Activated naive CD8-positive, alpha-beta T cell treated with anti-CD3 and anti-CD28 coated beads, Interleukin-2, amount 10 ng/mL, durations not matched to agents 7 days and 5 days (primary cell): ENCODE data around the gene ZSCAN30. TPM values are rescaled to one million over a fixed set of nuclear protein-coding genes. Genes with fewer than 3 reads are reported as not detected.

ENCODE experiments used
- ATAC-seq: fragments of 150-1000 bp; cut with Tn5 transposase; one replicate; pipeline ENCODE4 v1.10.0; 2021; ENCODE audit warnings: low read depth, moderate library complexity
- POLR2A ChIA-PET: fragments of 350-600 bp; sonication (Branson Sonifier 250); formaldehyde crosslinking; loops from one replicate; lab custom pipeline; 2021; ENCODE audit warnings: antibody characterized with exemption; lab: Charles Lee
- DNase-seq: peaks from one replicate; pipeline ENCODE4 v3.0.0; 2021
- H3K27ac Mint-ChIP-seq: one replicate; pipeline ENCODE4 v1.8.0; 2022; ENCODE audit warnings: mild to moderate bottlenecking, mixed read lengths
- H3K27me3 Mint-ChIP-seq: one replicate; pipeline ENCODE4 v1.8.0; 2022; ENCODE audit warnings: mild to moderate bottlenecking, moderate library complexity, mixed read lengths
- H3K36me3 Mint-ChIP-seq: one replicate; pipeline ENCODE4 v1.8.0; 2021; ENCODE audit warnings: mild to moderate bottlenecking, mixed read lengths
- H3K4me1 Mint-ChIP-seq: one replicate; pipeline ENCODE4 v1.8.0; 2021; ENCODE audit warnings: mixed read lengths
- H3K4me3 Mint-ChIP-seq: one replicate; pipeline ENCODE4 v1.8.0; 2022; ENCODE audit warnings: mild to moderate bottlenecking, moderate library complexity, mixed read lengths
- H3K9me3 Mint-ChIP-seq: one replicate; pipeline ENCODE4 v1.8.0; 2021; ENCODE audit warnings: mixed read lengths
- total RNA-seq, 2 experiments: library from RNA; stranded (reverse); gene quantifications; one replicate each; pipeline ENCODE4 v1.2.3, GENCODE V29; 2021

ZSCAN30 gene
- total RNA-seq, 2 experiments from 2014 or later = 18.8 to 23.5 TPM

- H3K9me3 Mint-ChIP-seq = peaks cover 51% of the 10 kb centered on the region
- peaks cover 83% of the 10 kb centered on the region for H3K36me3 Mint-ChIP-seq
- no peaks in the 10 kb centered on the region for H3K4me1 Mint-ChIP-seq
- no peak for DNase-seq
- no peaks in the 10 kb centered on the region for H3K27me3 Mint-ChIP-seq
- POLR2A ChIA-PET = no interaction called here
- no peak for ATAC-seq
- H3K4me3 Mint-ChIP-seq = no peak overlapping the region
- H3K27ac Mint-ChIP-seq = no peak overlapping the region
Measured at GRCh38 chr18:35303610-35304009, 13.6 kb upstream of the ZSCAN30 start.

- peaks cover 25% of the 10 kb centered on the region for H3K9me3 Mint-ChIP-seq
- H3K27me3 Mint-ChIP-seq = no peaks in the 10 kb centered on the region
- H3K27ac Mint-ChIP-seq = no peak overlapping the region
- peaks cover 23% of the 10 kb centered on the region for H3K4me1 Mint-ChIP-seq
- H3K4me3 Mint-ChIP-seq = no peak overlapping the region
- peaks cover 86% of the 10 kb centered on the region for H3K36me3 Mint-ChIP-seq
- no peak for DNase-seq
- POLR2A ChIA-PET = no interaction called here
- no peak for ATAC-seq
Measured at GRCh38 chr18:35296060-35296459, 6.0 kb upstream of the ZSCAN30 start.

GRCh38 chr18:35291166-35291565, 1.1 kb upstream of the ZSCAN30 start:
- peak overlapping the region; percentile 88 for H3K27ac Mint-ChIP-seq
- H3K4me3 Mint-ChIP-seq = peak overlapping the region; percentile 99

GRCh38 chr18:35289727-35290093, 319 bp downstream of the ZSCAN30 start:
- Mint-ChIP-seq H3K4me1 (peaks cover 35% of the 10 kb centered on the region), H3K36me3 (peaks cover 67% of the 10 kb centered on the region), H3K4me3 (peak overlapping the region; percentile 99), H3K27me3 (no peaks in the 10 kb centered on the region), H3K27ac (peak overlapping the region; percentile 88), H3K9me3 (peaks cover 14% of the 10 kb centered on the region)
- ATAC-seq (peak; percentile 35), DNase-seq (no peak)
- POLR2A ChIA-PET = interaction anchor here (0.7 to 2.3 kb wide), 14 partner anchors 15 to 839 kb away, joined by 3 to 21 read pairs (median 4); partner anchors contain the start of genes INO80C, RMP24, SLC39A6 and ZNF24

More at GRCh38 chr18:35291166-35291565, 1.1 kb upstream of the ZSCAN30 start:
- Mint-ChIP-seq H3K4me1 (peaks cover 37% of the 10 kb centered on the region), H3K36me3 (peaks cover 70% of the 10 kb centered on the region), H3K27me3 (no peaks in the 10 kb centered on the region), H3K9me3 (peaks cover 13% of the 10 kb centered on the region)
- DNase-seq = no peak
- ATAC-seq = no peak
- POLR2A ChIA-PET = interaction anchor here (0.6 kb wide), 1 partner anchor 51 kb away, joined by 3 read pairs; no protein-coding TSS in a partner anchor

GRCh38 chr18:35289293-35289692, 736 bp downstream of the ZSCAN30 start:
- H3K4me3 Mint-ChIP-seq = peak overlapping the region; percentile 99
- H3K27me3 Mint-ChIP-seq = no peaks in the 10 kb centered on the region
- H3K9me3 Mint-ChIP-seq = peaks cover 14% of the 10 kb centered on the region
- H3K36me3 Mint-ChIP-seq = peaks cover 66% of the 10 kb centered on the region
- no peak for DNase-seq
- POLR2A ChIA-PET = interaction anchor here (0.8 to 2.3 kb wide), 10 partner anchors 15 to 839 kb away, joined by 3 to 21 read pairs (median 4); partner anchors contain the start of genes INO80C, RMP24, SLC39A6 and ZNF24
- no peak for ATAC-seq
- peaks cover 33% of the 10 kb centered on the region for H3K4me1 Mint-ChIP-seq
- peak overlapping the region; percentile 88 for H3K27ac Mint-ChIP-seq

GRCh38 chr18:35284841-35285240, 5.2 kb downstream of the ZSCAN30 start:
- peaks cover 19% of the 10 kb centered on the region for H3K9me3 Mint-ChIP-seq
- ATAC-seq = no peak
- no peak for DNase-seq
- no peaks in the 10 kb centered on the region for H3K27me3 Mint-ChIP-seq
- POLR2A ChIA-PET = no interaction called here
- no peak overlapping the region for H3K4me3 Mint-ChIP-seq
- H3K36me3 Mint-ChIP-seq = peaks cover 71% of the 10 kb centered on the region
- H3K27ac Mint-ChIP-seq = no peak overlapping the region
- peaks cover 12% of the 10 kb centered on the region for H3K4me1 Mint-ChIP-seq

GRCh38 chr18:35283923-35284794, 5.9 kb downstream of the ZSCAN30 start:
- no peak for ATAC-seq
- H3K36me3 Mint-ChIP-seq = peaks cover 67% of the 10 kb centered on the region
- peaks cover 24% of the 10 kb centered on the region for H3K9me3 Mint-ChIP-seq
- no peak for DNase-seq
- no peak overlapping the region for H3K27ac Mint-ChIP-seq
- POLR2A ChIA-PET = no interaction called here
- peaks cover 9% of the 10 kb centered on the region for H3K4me1 Mint-ChIP-seq
- H3K4me3 Mint-ChIP-seq = no peak overlapping the region
- no peaks in the 10 kb centered on the region for H3K27me3 Mint-ChIP-seq

- peaks cover 6% of the 10 kb centered on the region for H3K4me1 Mint-ChIP-seq
- POLR2A ChIA-PET = no interaction called here
- no peak overlapping the region for H3K27ac Mint-ChIP-seq
- ATAC-seq (no peak), DNase-seq (no peak)
- no peaks in the 10 kb centered on the region for H3K27me3 Mint-ChIP-seq
- no peak overlapping the region for H3K4me3 Mint-ChIP-seq
- peaks cover 67% of the 10 kb centered on the region for H3K36me3 Mint-ChIP-seq
- H3K9me3 Mint-ChIP-seq = peaks cover 31% of the 10 kb centered on the region
Measured at GRCh38 chr18:35282353-35282752, 7.7 kb downstream of the ZSCAN30 start.

GRCh38 chr18:35278969-35279368, 11.1 kb downstream of the ZSCAN30 start:
- Mint-ChIP-seq H3K9me3 (peaks cover 30% of the 10 kb centered on the region), H3K36me3 (peaks cover 54% of the 10 kb centered on the region), H3K4me1 (no peaks in the 10 kb centered on the region), H3K4me3 (no peak overlapping the region), H3K27ac (no peak overlapping the region), H3K27me3 (no peaks in the 10 kb centered on the region)
- POLR2A ChIA-PET = no interaction called here
- ATAC-seq (no peak), DNase-seq (no peak)

GRCh38 chr18:35278085-35278484, 11.9 kb downstream of the ZSCAN30 start:
- no peak for ATAC-seq
- DNase-seq = no peak
- peaks cover 35% of the 10 kb centered on the region for H3K9me3 Mint-ChIP-seq
- no peaks in the 10 kb centered on the region for H3K4me1 Mint-ChIP-seq
- POLR2A ChIA-PET = no interaction called here
- H3K36me3 Mint-ChIP-seq = peaks cover 54% of the 10 kb centered on the region
- H3K27me3 Mint-ChIP-seq = no peaks in the 10 kb centered on the region
- H3K4me3 Mint-ChIP-seq = no peak overlapping the region
- H3K27ac Mint-ChIP-seq = no peak overlapping the region

GRCh38 chr18:35277633-35278032, 12.4 kb downstream of the ZSCAN30 start:
- H3K36me3 Mint-ChIP-seq = peaks cover 53% of the 10 kb centered on the region
- peaks cover 36% of the 10 kb centered on the region for H3K9me3 Mint-ChIP-seq
- H3K4me3 Mint-ChIP-seq = no peak overlapping the region
- H3K27me3 Mint-ChIP-seq = no peaks in the 10 kb centered on the region
- ATAC-seq = no peak
- no peaks in the 10 kb centered on the region for H3K4me1 Mint-ChIP-seq
- no peak overlapping the region for H3K27ac Mint-ChIP-seq
- DNase-seq = no peak
- POLR2A ChIA-PET = no interaction called here

- peaks cover 41% of the 10 kb centered on the region for H3K36me3 Mint-ChIP-seq
- peaks cover 35% of the 10 kb centered on the region for H3K9me3 Mint-ChIP-seq
Measured at GRCh38 chr18:35276267-35276666, 13.8 kb downstream of the ZSCAN30 start.

GRCh38 chr18:35271656-35272055, 18.4 kb downstream of the ZSCAN30 start:
- H3K4me3 Mint-ChIP-seq = no peak overlapping the region
- no peaks in the 10 kb centered on the region for H3K27me3 Mint-ChIP-seq
- no peak overlapping the region for H3K27ac Mint-ChIP-seq
- H3K9me3 Mint-ChIP-seq = peaks cover 31% of the 10 kb centered on the region
- peaks cover 13% of the 10 kb centered on the region for H3K4me1 Mint-ChIP-seq
- H3K36me3 Mint-ChIP-seq = peaks cover 40% of the 10 kb centered on the region
- ATAC-seq = no peak
- POLR2A ChIA-PET = no interaction called here
- DNase-seq = no peak

More at GRCh38 chr18:35276267-35276666, 13.8 kb downstream of the ZSCAN30 start:
- H3K4me3 Mint-ChIP-seq = no peak overlapping the region
- no peaks in the 10 kb centered on the region for H3K4me1 Mint-ChIP-seq
- DNase-seq = no peak
- no peak for ATAC-seq
- no peaks in the 10 kb centered on the region for H3K27me3 Mint-ChIP-seq
- no peak overlapping the region for H3K27ac Mint-ChIP-seq
- POLR2A ChIA-PET = no interaction called here

GRCh38 chr18:35268821-35269220, 21.2 kb downstream of the ZSCAN30 start:
- Mint-ChIP-seq H3K4me1 (peaks cover 19% of the 10 kb centered on the region), H3K4me3 (no peak overlapping the region), H3K27ac (no peak overlapping the region), H3K27me3 (no peaks in the 10 kb centered on the region), H3K9me3 (peaks cover 25% of the 10 kb centered on the region), H3K36me3 (peaks cover 51% of the 10 kb centered on the region)
- DNase-seq (no peak), ATAC-seq (no peak)
- POLR2A ChIA-PET = no interaction called here
